Subcutaneous abdominal adipose tissue (tissue), 5 donors: Measurements from ENCODE around the gene BABAM2.
"Not testable (repeated sequence)": the region's sequence is repeated elsewhere in the genome, so short reads cannot be mapped to it uniquely, and the experiment has no call there.

ENCODE experiments used
- H3K27ac ChIP-seq: one replicate; pipeline ENCODE4 v1.7.0; 2013; ENCODE audit warnings: low read depth, mild to moderate bottlenecking, inconsistent platforms, low read length, moderate library complexity
- H3K27me3 ChIP-seq, 5 donors: one replicate each; pipeline ENCODE4 v1.7.0; 2013; ENCODE audit warnings: low read length in 5 of 5, inconsistent platforms in 1 of 5; ENCODE audit not compliant: control insufficient read depth in 5 of 5, insufficient read depth in 4 of 5
- H3K36me3 ChIP-seq, 5 donors: one replicate each; pipeline ENCODE4 v1.7.0; 2013; ENCODE audit warnings: low read length in 5 of 5; ENCODE audit not compliant: control insufficient read depth in 5 of 5, insufficient read depth in 5 of 5
- H3K4me1 ChIP-seq, 5 donors: one replicate each; pipeline ENCODE4 v1.7.0; 2013; ENCODE audit warnings: low read length in 5 of 5, mild to moderate bottlenecking in 3 of 5, moderate library complexity in 1 of 5; ENCODE audit not compliant: control insufficient read depth in 5 of 5, insufficient read depth in 5 of 5
- H3K4me3 ChIP-seq, 5 donors: one replicate each; pipeline ENCODE4 v1.7.0; 2013; ENCODE audit warnings: low read length in 5 of 5, low read depth in 1 of 5
- H3K9ac ChIP-seq, 5 donors: one replicate each; pipeline ENCODE4 v1.7.0; 2013; ENCODE audit warnings: low read length in 5 of 5, mild to moderate bottlenecking in 4 of 5, moderate library complexity in 3 of 5
- H3K9me3 ChIP-seq, 5 donors: one replicate each; pipeline ENCODE4 v1.7.0; 2013; ENCODE audit warnings: low read length in 5 of 5; ENCODE audit not compliant: control insufficient read depth in 5 of 5
- donor health status: healthy.
- donor health status: healthy.
- donor health status: healthy.
- donor health status: healthy.
- donor health status: healthy.

BABAM2 gene

GRCh38 chr2:28326881-28327505 lies 436.5 kb downstream of the BABAM2 start:
- Histone ChIP-seq H3K27ac (no peak overlapping the region), H3K36me3 (peaks cover 0 to 3% (median 0%) of the 10 kb centered on the region in 5 donors), H3K4me3 (no peak overlapping the region), H3K27me3 (no peaks in the 10 kb centered on the region), H3K9me3 (no peaks in the 10 kb centered on the region), H3K9ac (no peak overlapping the region), H3K4me1 (peaks cover 3 to 23% (median 17%) of the 10 kb centered on the region in 5 donors)

DNA sequence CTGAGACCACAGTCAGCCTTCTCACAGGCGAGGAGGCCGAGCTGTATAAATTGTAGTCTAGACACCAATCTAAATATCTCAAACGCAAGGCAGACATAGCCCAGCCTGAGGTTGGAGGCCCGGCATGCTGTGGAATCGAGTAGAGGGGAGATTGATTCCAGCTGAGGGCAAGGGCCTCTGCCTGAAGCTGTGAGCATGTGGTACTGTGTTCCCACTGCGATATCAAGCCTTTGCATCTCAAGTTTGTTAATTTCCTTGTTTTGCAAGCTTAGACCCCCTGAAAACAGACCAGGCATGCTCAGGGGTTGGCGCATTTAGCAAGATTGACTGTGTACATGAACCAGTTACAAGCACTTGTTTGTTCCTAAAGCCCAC lies 437.0 kb downstream of the BABAM2 start:
- H3K27me3 ChIP-seq = no peaks in the 10 kb centered on the region
- H3K4me1 ChIP-seq = peaks cover 3 to 23% (median 17%) of the 10 kb centered on the region in 5 donors
- H3K9me3 ChIP-seq = no peaks in the 10 kb centered on the region
- no peak overlapping the region for H3K27ac ChIP-seq
- H3K4me3 ChIP-seq = no peak overlapping the region
- H3K9ac ChIP-seq = no peak overlapping the region
- peaks cover 0 to 3% (median 0%) of the 10 kb centered on the region in 5 donors for H3K36me3 ChIP-seq

DNA sequence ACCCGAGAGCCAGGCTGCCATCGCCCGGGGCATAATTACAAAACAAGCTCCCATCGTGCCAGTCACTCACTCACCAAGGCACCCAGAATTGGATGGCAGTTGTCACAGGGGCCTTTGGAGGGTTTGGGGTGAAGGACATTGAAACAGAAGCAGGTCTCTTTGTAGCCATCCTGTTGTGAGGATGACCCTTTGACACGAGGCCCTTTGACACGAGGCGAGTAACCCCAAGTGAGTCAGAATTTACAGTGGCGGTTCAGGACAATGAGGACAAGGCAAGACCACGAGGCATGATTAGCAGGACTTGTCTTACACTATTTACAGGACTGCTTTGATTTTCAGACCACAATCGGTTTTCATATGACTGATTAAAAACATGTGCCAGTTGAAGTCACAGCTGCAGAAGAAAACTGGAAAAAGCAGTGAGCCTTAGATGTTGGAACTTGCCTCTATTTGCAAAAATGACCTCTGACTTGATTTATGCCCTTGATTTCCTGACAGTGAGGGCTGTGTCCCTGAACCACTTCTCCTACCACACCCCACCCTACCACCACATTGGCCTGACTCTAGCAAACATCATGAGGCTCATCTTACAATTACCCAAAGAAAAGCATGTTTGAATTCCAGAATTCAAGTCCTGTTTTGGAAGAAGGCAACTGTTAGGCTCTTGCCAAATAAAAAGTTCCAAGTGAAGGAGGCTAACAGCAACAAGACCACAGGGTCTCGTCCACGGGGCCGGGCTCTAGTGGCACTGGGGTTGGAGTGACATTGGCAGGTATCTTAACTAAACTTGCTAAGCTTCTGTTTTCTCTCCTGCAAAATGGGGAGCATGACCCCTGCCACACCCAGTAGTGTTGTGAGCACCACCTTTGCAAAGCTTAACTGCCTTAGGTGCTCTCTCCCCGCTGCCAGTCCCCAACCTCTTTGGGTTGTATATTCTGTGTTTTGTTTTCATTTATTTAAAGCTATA lies 437.7 kb downstream of the BABAM2 start:
- no peaks in the 10 kb centered on the region for H3K27me3 ChIP-seq
- H3K4me3 ChIP-seq = no peak overlapping the region
- no peak overlapping the region for H3K27ac ChIP-seq
- peaks cover 0 to 3% (median 0%) of the 10 kb centered on the region in 5 donors for H3K36me3 ChIP-seq
- H3K9me3 ChIP-seq = no peaks in the 10 kb centered on the region
- peaks cover 3 to 25% (median 22%) of the 10 kb centered on the region in 5 donors for H3K4me1 ChIP-seq
- peak overlapping the region in 1 of 5 donors; percentile 8 for H3K9ac ChIP-seq

- Histone ChIP-seq H3K9ac (no peak overlapping the region), H3K4me1 (peaks cover 7 to 34% (median 32%) of the 10 kb centered on the region in 5 donors), H3K36me3 (peaks cover 0 to 3% (median 0%) of the 10 kb centered on the region in 5 donors), H3K4me3 (no peak overlapping the region), H3K27ac (no peak overlapping the region), H3K27me3 (no peaks in the 10 kb centered on the region), H3K9me3 (no peaks in the 10 kb centered on the region)
Measured at GRCh38 chr2:28329184-28329583, 438.7 kb downstream of the BABAM2 start.

DNA sequence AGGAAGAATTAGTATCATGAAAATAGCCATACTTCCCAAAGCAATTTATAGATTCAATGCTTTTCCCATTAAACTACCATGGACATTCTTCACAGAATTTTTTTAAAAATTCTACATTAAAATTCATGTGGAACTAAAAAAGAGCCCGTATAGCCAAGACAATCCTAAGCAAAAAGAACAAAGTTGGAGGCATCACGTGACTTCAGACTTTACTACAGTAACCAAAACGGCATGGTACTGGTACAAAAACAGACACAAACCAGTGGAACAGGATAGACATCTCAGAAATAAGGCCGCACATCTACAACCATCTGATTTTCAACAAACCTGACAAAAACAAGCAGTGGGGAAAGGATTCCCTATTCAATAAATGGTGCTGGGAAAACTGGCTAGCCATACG lies 440.2 kb downstream of the BABAM2 start:
- not testable (repeated sequence) for H3K27me3 ChIP-seq, H3K4me3 ChIP-seq, H3K36me3 ChIP-seq, H3K9me3 ChIP-seq, H3K9ac ChIP-seq, H3K27ac ChIP-seq
- H3K4me1 ChIP-seq = peaks cover 7 to 38% (median 36%) of the 10 kb centered on the region in 5 donors

- peaks cover 7 to 37% (median 30%) of the 10 kb centered on the region in 5 donors for H3K4me1 ChIP-seq
- not testable (repeated sequence) for H3K9me3 ChIP-seq, H3K9ac ChIP-seq, H3K27me3 ChIP-seq, H3K36me3 ChIP-seq, H3K4me3 ChIP-seq, H3K27ac ChIP-seq
Measured at GRCh38 chr2:28331797-28332196, 441.3 kb downstream of the BABAM2 start.

- H3K27ac ChIP-seq = no peak overlapping the region
- H3K9ac ChIP-seq = no peak overlapping the region
- no peaks in the 10 kb centered on the region for H3K9me3 ChIP-seq
- no peaks in the 10 kb centered on the region for H3K27me3 ChIP-seq
- H3K4me1 ChIP-seq = peaks cover 4 to 37% (median 27%) of the 10 kb centered on the region in 5 donors
- H3K4me3 ChIP-seq = no peak overlapping the region
- H3K36me3 ChIP-seq = peaks cover 0 to under 1% (median 0%) of the 10 kb centered on the region in 5 donors
Measured at GRCh38 chr2:28332696-28333095, 442.2 kb downstream of the BABAM2 start.

GRCh38 chr2:28333606-28334526 lies 443.3 kb downstream of the BABAM2 start:
- H3K4me1 ChIP-seq = peaks cover 9 to 43% (median 33%) of the 10 kb centered on the region in 5 donors
- H3K9ac ChIP-seq = no peak overlapping the region
- H3K9me3 ChIP-seq = no peaks in the 10 kb centered on the region
- H3K4me3 ChIP-seq = no peak overlapping the region
- H3K27me3 ChIP-seq = no peaks in the 10 kb centered on the region
- no peaks in the 10 kb centered on the region for H3K36me3 ChIP-seq
- H3K27ac ChIP-seq = no peak overlapping the region

- no peak overlapping the region for H3K4me3 ChIP-seq
- no peak overlapping the region for H3K9ac ChIP-seq
- H3K9me3 ChIP-seq = no peaks in the 10 kb centered on the region
- peaks cover 0 to 2% (median 0%) of the 10 kb centered on the region in 5 donors for H3K36me3 ChIP-seq
- peaks cover 9 to 45% (median 34%) of the 10 kb centered on the region in 5 donors for H3K4me1 ChIP-seq
- H3K27ac ChIP-seq = no peak overlapping the region
- no peaks in the 10 kb centered on the region for H3K27me3 ChIP-seq
Measured at GRCh38 chr2:28334527-28334894, 444.0 kb downstream of the BABAM2 start.
